Liver (tissue), 9 donors: Measurements from ENCODE around the gene IREB2. TPM values are rescaled to one million over a fixed set of nuclear protein-coding genes. Genes with fewer than 3 reads are reported as not detected.
A peak's percentile ranks its signal among the peaks of the same experiment; 100 is the strongest.

ENCODE experiments used
- DNase-seq: peaks from one replicate; pipeline ENCODE4 v3.0.0-alpha.2; 2017; ENCODE audit warnings: low spot score
- H3K27ac ChIP-seq, 2 donors: one replicate each; pipeline ENCODE4 v1.7.0; 2013; ENCODE audit warnings: inconsistent platforms in 2 of 2, low read length in 2 of 2, control low read depth in 1 of 2, low read depth in 1 of 2, mild to moderate bottlenecking in 1 of 2
- H3K27me3 ChIP-seq, 4 donors: one replicate each; pipeline versions ENCODE4 v1.6.1 to v1.7.0; 2013; ENCODE audit warnings: low read length in 3 of 4, inconsistent platforms in 1 of 4, mild to moderate bottlenecking in 1 of 4, moderate library complexity in 1 of 4; ENCODE audit not compliant: control insufficient read depth in 4 of 4, insufficient read depth in 4 of 4
- H3K36me3 ChIP-seq, 4 donors: one replicate each; pipeline versions ENCODE4 v1.6.1 to v1.7.0; 2013; ENCODE audit warnings: low read length in 3 of 4, mild to moderate bottlenecking in 3 of 4, low read depth in 1 of 4, moderate library complexity in 1 of 4; ENCODE audit not compliant: control insufficient read depth in 4 of 4, insufficient read depth in 3 of 4
- H3K4me1 ChIP-seq, 4 donors: one replicate each; pipeline versions ENCODE4 v1.6.1 to v1.7.0; 2013; ENCODE audit warnings: low read length in 3 of 4, mild to moderate bottlenecking in 3 of 4, moderate library complexity in 1 of 4; ENCODE audit not compliant: control insufficient read depth in 4 of 4, insufficient read depth in 4 of 4
- H3K4me3 ChIP-seq, 3 donors: one replicate each; pipeline versions ENCODE4 v1.6.1 to v1.7.0; 2013; ENCODE audit warnings: low read length in 3 of 3, control low read depth in 1 of 3, low read depth in 1 of 3, mild to moderate bottlenecking in 1 of 3
- H3K9ac ChIP-seq, 2 donors: one replicate each; pipeline ENCODE4 v1.7.0; 2013; ENCODE audit warnings: low read length in 2 of 2, mild to moderate bottlenecking in 2 of 2, moderate library complexity in 2 of 2, control low read depth in 1 of 2, low read depth in 1 of 2
- H3K9me3 ChIP-seq, 4 donors: one replicate each; pipeline versions ENCODE4 v1.6.1 to v1.7.0; 2013; ENCODE audit warnings: low read length in 3 of 4; ENCODE audit not compliant: control insufficient read depth in 4 of 4
- ATF3 ChIP-seq: IDR thresholded peaks from 2 replicates; pipeline ENCODE4 v1.6.1; 2016; ENCODE audit warnings: antibody characterized with exemption
- CTCF ChIP-seq: fragments of 150-350 bp; IDR thresholded peaks from 2 replicates; pipeline ENCODE4 v1.5.1; 2017; ENCODE audit warnings: improper control_type of control experiment, low read depth, low read length; ENCODE audit not compliant: missing input control
- EGR1 ChIP-seq, 2 donors: IDR thresholded peaks; 2 replicates each; pipeline ENCODE4 v1.6.1; 2016 to 2018; ENCODE audit warnings: antibody characterized with exemption in 2 of 2, low read depth in 2 of 2
- FOXA1 ChIP-seq: IDR thresholded peaks from 2 replicates; pipeline ENCODE4 v1.6.1; 2016; ENCODE audit warnings: antibody characterized with exemption
- FOXA2 ChIP-seq: IDR thresholded peaks from 2 replicates; pipeline ENCODE4 v1.6.1; 2016; ENCODE audit warnings: antibody characterized with exemption
- GABPA ChIP-seq, 2 donors: IDR thresholded peaks in 1 of 2; conservative IDR thresholded peaks in 1 of 2; 2 replicates each; pipeline ENCODE4 v1.6.1; 2016; ENCODE audit warnings: antibody characterized with exemption in 2 of 2, mild to moderate bottlenecking in 1 of 2, moderate library complexity in 1 of 2
- HNF4A ChIP-seq, 2 donors: conservative IDR thresholded peaks; 2 replicates each; pipeline ENCODE4 v1.6.1; 2016; ENCODE audit warnings: antibody characterized with exemption in 2 of 2, mild to moderate bottlenecking in 2 of 2
- HNF4G ChIP-seq: IDR thresholded peaks from 2 replicates; pipeline ENCODE4 v1.6.1; 2016; ENCODE audit warnings: antibody characterized with exemption
- JUND ChIP-seq, 2 donors: IDR thresholded peaks; 2 replicates each; pipeline ENCODE4 v1.6.1; 2016; ENCODE audit warnings: antibody characterized with exemption in 2 of 2
- MAX ChIP-seq: IDR thresholded peaks from 2 replicates; pipeline ENCODE4 v1.6.1; 2016; ENCODE audit warnings: antibody characterized with exemption
- NR2F2 ChIP-seq: IDR thresholded peaks from 2 replicates; pipeline ENCODE4 v1.6.1; 2016; ENCODE audit warnings: antibody characterized with exemption
- RAD21 ChIP-seq, 2 donors: IDR thresholded peaks; 2 replicates each; pipeline ENCODE4 v1.6.1; 2016; ENCODE audit warnings: antibody characterized with exemption in 2 of 2, mild to moderate bottlenecking in 2 of 2
- REST ChIP-seq: IDR thresholded peaks from 2 replicates; pipeline ENCODE4 v1.6.1; 2016; ENCODE audit warnings: antibody characterized with exemption, mild to moderate bottlenecking
- RXRA ChIP-seq, 2 donors: IDR thresholded peaks; 2 replicates each; pipeline ENCODE4 v1.6.1; 2017 to 2018; ENCODE audit warnings: antibody characterized with exemption in 2 of 2, mild to moderate bottlenecking in 1 of 2
- SP1 ChIP-seq: IDR thresholded peaks from 2 replicates; pipeline ENCODE4 v1.6.1; 2018; ENCODE audit warnings: antibody characterized with exemption, mild to moderate bottlenecking
- TAF1 ChIP-seq: conservative IDR thresholded peaks from 2 replicates; pipeline ENCODE4 v1.6.1; 2016; ENCODE audit warnings: antibody characterized with exemption, mild to moderate bottlenecking
- YY1 ChIP-seq: IDR thresholded peaks from 2 replicates; pipeline ENCODE4 v1.6.1; 2016; ENCODE audit warnings: antibody characterized with exemption, mild to moderate bottlenecking
- ZBTB33 ChIP-seq: IDR thresholded peaks from 2 replicates; pipeline ENCODE4 v1.6.1; 2016; ENCODE audit warnings: antibody characterized with exemption
- WGBS: extraction: QIAGEN DNeasy Blood & Tissue Kit; methylation state at CpG from one replicate; pipeline ENCODE4 v1.1.7; 2013; 5-methylcytosine and 5-hydroxymethylcytosine counted together
- polyA plus RNA-seq, 2 donors: library from polyadenylated mRNA; stranded (reverse) in 1 of 2; unstranded in 1 of 2; fragments of 200-250 nt in 1 of 2; fragments of >200 nt in 1 of 2; fragmentation: Nextera tagmentation in 1 of 2; extraction: Ambion mirVana in 1 of 2; gene quantifications; one replicate each; pipeline versions ENCODE4 v1.2.1 to v1.2.3, GENCODE V29; 2013 to 2015
- total RNA-seq, 2 donors: library from RNA; depleted of rRNA; stranded (reverse); fragments of >200 nt; gene quantifications; one replicate each; pipeline ENCODE4 v1.2.3, GENCODE V29; 2014
- donor health status: healthy.
- donor health status: healthy.
- donor health status: healthy.
- donor health status: healthy.
- donor health status: healthy.

IREB2 gene
- total and polyA plus RNA-seq, 4 donors, result 7.0 to 51.4 (median 17.0) TPM

- 57% methylated on average over 3 of the region's 3 CpGs for WGBS
- no peaks in the 10 kb centered on the region for H3K27me3 ChIP-seq
- H3K9ac ChIP-seq, result no peak overlapping the region
- TF ChIP-seq RXRA (IDR thresholded peaks at IDR 0.05), result no peak
- peak; percentile 14 to 40 for TF ChIP-seq HNF4A (conservative IDR thresholded peaks at IDR 0.05)
- no peak for TF ChIP-seq RAD21 (IDR thresholded peaks at IDR 0.05)
- no peak overlapping the region for H3K4me3 ChIP-seq
- H3K36me3 ChIP-seq, result peaks cover 2 to 32% (median 22%) of the 10 kb centered on the region in 4 donors
- no peaks in the 10 kb centered on the region for H3K9me3 ChIP-seq
- DNase-seq, result no peak
- no peak overlapping the region for H3K27ac ChIP-seq
- H3K4me1 ChIP-seq, result peaks cover 1 to 14% (median 3%) of the 10 kb centered on the region in 4 donors
These were observed 23.3 kb downstream of the IREB2 start for GRCh38 chr15:78461171-78461888.

GRCh38 chr15:78469031-78469430, 31.0 kb downstream of the IREB2 start:
- no peaks in the 10 kb centered on the region for H3K4me1 ChIP-seq
- WGBS, result 93% methylated on average over 1 of the region's 1 CpG
- TF ChIP-seq YY1 (no peak), FOXA2 (no peak), RXRA (IDR thresholded peaks at IDR 0.05) (no peak), ATF3 (no peak), ZBTB33 (no peak), JUND (IDR thresholded peaks at IDR 0.05) (no peak), MAX (no peak), HNF4G (no peak), CTCF (no peak), GABPA (IDR thresholded peaks at IDR 0.05 in 1 of 2, conservative IDR thresholded peaks at IDR 0.05 in 1 of 2) (no peak), REST (no peak), FOXA1 (no peak), RAD21 (IDR thresholded peaks at IDR 0.05) (no peak), EGR1 (IDR thresholded peaks at IDR 0.05; ENCODE audit: low read depth in 2 of 2) (no peak), HNF4A (conservative IDR thresholded peaks at IDR 0.05) (no peak), TAF1 (no peak), NR2F2 (no peak), SP1 (no peak)
- no peaks in the 10 kb centered on the region for H3K27me3 ChIP-seq
- H3K27ac ChIP-seq, result no peak overlapping the region
- no peaks in the 10 kb centered on the region for H3K9me3 ChIP-seq
- DNase-seq, result no peak
- peaks cover 12 to 78% (median 56%) of the 10 kb centered on the region in 4 donors for H3K36me3 ChIP-seq
- no peak overlapping the region for H3K9ac ChIP-seq
- no peak overlapping the region for H3K4me3 ChIP-seq
